H1 (cell line): Measurements from ENCODE around the gene LIPA.

Experiments
- CBX5 ChIP-seq: fragments of 300-800, 300-1000 bp; sonication (generic); IDR thresholded peaks from 2 replicates; pipeline ENCODE4 v1.7.1; 2016; ENCODE audit warnings: antibody characterized with exemption, low read length, low read depth
- CTCF ChIP-seq, 3 experiments: IDR thresholded peaks; 1 replicate in 2 of 3; 2 replicates in 1 of 3; pipeline versions ENCODE4 v1.5.1 to v1.6.1; 2011; ENCODE audit warnings: low read length in 3 of 3, mild to moderate bottlenecking in 3 of 3, inconsistent platforms in 2 of 3, low read depth in 1 of 3, moderate library complexity in 1 of 3; ENCODE audit not compliant: insufficient read depth in 1 of 3; ENCODE audit errors: control extremely low read depth in 1 of 3
- EP300 ChIP-seq, 2 experiments: IDR thresholded peaks; 1 replicate in 1 of 2; 2 replicates in 1 of 2; pipeline ENCODE4 v1.6.1; 2011 to 2012; ENCODE audit warnings: low read depth in 2 of 2, low read length in 2 of 2, mild to moderate bottlenecking in 2 of 2, borderline replicate concordance in 1 of 2, inconsistent platforms in 1 of 2, moderate library complexity in 1 of 2
- EZH2 ChIP-seq: fragments of 200-600 bp; sonication (generic); IDR thresholded peaks from 2 replicates; pipeline ENCODE4 v1.7.1; 2012; ENCODE audit warnings: low read depth, mild to moderate bottlenecking, moderate library complexity, low read length, inconsistent platforms; ENCODE audit not compliant: severe bottlenecking
- JUND ChIP-seq: IDR thresholded peaks from 2 replicates; pipeline ENCODE4 v1.6.1; 2011; ENCODE audit warnings: mild to moderate bottlenecking, improper control_type of control experiment, low read length
- KDM1A ChIP-seq: fragments of 200-600, 300-600 bp; sonication (generic); IDR thresholded peaks from 2 replicates; pipeline ENCODE4 v1.7.1; 2016; ENCODE audit warnings: mild to moderate bottlenecking, low read length, borderline replicate concordance
- NRF1 ChIP-seq: IDR thresholded peaks from 2 replicates; pipeline ENCODE4 v1.6.1; 2011; ENCODE audit warnings: mild to moderate bottlenecking, low read depth, low read length, improper control_type of control experiment
- POLR2A ChIP-seq, 2 experiments: IDR thresholded peaks; 1 replicate in 1 of 2; 2 replicates in 1 of 2; pipeline ENCODE4 v1.6.1; 2011; ENCODE audit warnings: low read depth in 2 of 2, low read length in 2 of 2, mild to moderate bottlenecking in 2 of 2; ENCODE audit errors: control extremely low read depth in 1 of 2
- POLR2AphosphoS5 ChIP-seq: IDR thresholded peaks from 2 replicates; pipeline ENCODE4 v1.6.1; 2011; ENCODE audit warnings: low read depth, low read length
- POU5F1 ChIP-seq: IDR thresholded peaks from 2 replicates; pipeline ENCODE4 v1.6.1; 2011; ENCODE audit warnings: low read depth, mild to moderate bottlenecking, low read length, moderate library complexity
- RBBP5 ChIP-seq: IDR thresholded peaks from 2 replicates; pipeline ENCODE4 v1.7.1; 2012; ENCODE audit warnings: low read depth, mild to moderate bottlenecking, inconsistent platforms, low read length, moderate library complexity, borderline replicate concordance
- SIX5 ChIP-seq: IDR thresholded peaks from 2 replicates; pipeline ENCODE4 v1.6.1; 2011; ENCODE audit warnings: mild to moderate bottlenecking, low read depth, low read length
- USF2 ChIP-seq: IDR thresholded peaks from 2 replicates; pipeline ENCODE4 v1.6.1; 2011; ENCODE audit warnings: low read length, improper control_type of control experiment

GRCh38 chr10:89215511-89215910, 36.1 kb downstream of the LIPA start:
- TF ChIP-seq NRF1 = no peak
- TF ChIP-seq POU5F1 = no peak
- no peak for TF ChIP-seq CTCF (IDR thresholded peaks at IDR 0.05; ENCODE audit: control extremely low read depth in 1 of 3, insufficient read depth in 1 of 3, low read depth in 1 of 3, low read length in 3 of 3)
- no peak for TF ChIP-seq USF2
- TF ChIP-seq EP300 (IDR thresholded peaks at IDR 0.05; ENCODE audit: borderline replicate concordance in 1 of 2, low read depth in 2 of 2, low read length in 2 of 2) = no peak
- TF ChIP-seq POLR2A (IDR thresholded peaks at IDR 0.05; ENCODE audit: control extremely low read depth in 1 of 2, low read depth in 2 of 2, low read length in 2 of 2) = no peak
- no peak for TF ChIP-seq KDM1A
- no peak for TF ChIP-seq POLR2AphosphoS5
- no peak for TF ChIP-seq SIX5
- no peak for TF ChIP-seq EZH2
- TF ChIP-seq JUND = no peak
- TF ChIP-seq RBBP5 = no peak
- TF ChIP-seq CBX5 = no peak
